Coronary artery (tissue), 2 donors: ENCODE measurements around the gene NSD1.
"Not testable (repeated sequence)": the region's sequence is repeated elsewhere in the genome, so short reads cannot be mapped to it uniquely, and the experiment has no call there.

Source experiments
- DNase-seq: peaks from one replicate; pipeline ENCODE4 v3.0.0-alpha.2; 2017; ENCODE audit warnings: low spot score
- H3K27ac ChIP-seq, 2 donors: fragments of 200-600 bp; sonication (generic); one replicate each; pipeline ENCODE4 v1.5.1; 2016 to 2019
- H3K4me3 ChIP-seq: fragments of 200-600 bp; sonication (generic); 2 replicates; pipeline ENCODE4 v1.5.1; 2016; ENCODE audit warnings: mild to moderate bottlenecking, moderate library complexity
- TF ChIP-seq, protein P1 (sequence below): fragments of 200-600 bp; sonication (generic); IDR thresholded peaks from one replicate; pipeline ENCODE4 v1.5.1; 2019; ENCODE audit warnings: antibody characterized with exemption

Gene NSD1

DNA sequence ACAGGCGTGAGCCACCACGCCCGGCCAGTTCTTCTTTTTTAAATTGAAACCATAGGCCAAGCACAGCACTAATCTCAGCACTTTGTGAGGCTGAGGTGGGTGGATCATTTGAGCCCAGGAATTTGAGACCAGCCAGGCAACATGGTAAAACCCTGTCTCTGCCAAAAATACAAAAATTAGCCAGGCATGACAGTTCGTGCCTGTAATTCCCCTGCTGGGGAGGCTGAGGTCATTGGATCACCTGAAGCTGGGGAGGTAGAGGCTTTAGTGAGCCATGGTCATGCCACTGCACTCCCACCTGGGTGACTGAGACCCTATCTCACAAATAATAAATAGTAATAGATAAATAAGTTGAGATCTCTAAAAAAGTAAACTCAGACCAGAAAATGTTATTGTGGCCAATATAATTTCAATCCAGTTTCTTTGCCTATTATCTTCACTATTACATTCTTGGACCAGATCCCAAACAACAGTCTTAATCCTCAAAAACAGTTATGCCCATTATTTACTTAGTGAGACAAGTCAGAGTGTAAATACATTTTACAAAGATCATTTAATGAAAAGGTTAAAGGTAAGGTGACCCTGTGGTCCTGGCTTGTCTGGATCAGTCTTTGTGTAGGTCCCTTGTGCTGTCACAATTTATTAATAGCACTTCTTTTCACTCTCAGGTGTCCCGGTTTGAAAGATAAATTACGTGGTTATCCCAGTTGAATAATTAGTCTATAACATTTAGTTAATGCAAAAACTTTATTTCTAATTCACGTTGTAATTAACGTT lies 116.4 kb downstream of the NSD1 start:
- no peak overlapping the region for H3K27ac ChIP-seq
- TF ChIP-seq, protein P1, sequence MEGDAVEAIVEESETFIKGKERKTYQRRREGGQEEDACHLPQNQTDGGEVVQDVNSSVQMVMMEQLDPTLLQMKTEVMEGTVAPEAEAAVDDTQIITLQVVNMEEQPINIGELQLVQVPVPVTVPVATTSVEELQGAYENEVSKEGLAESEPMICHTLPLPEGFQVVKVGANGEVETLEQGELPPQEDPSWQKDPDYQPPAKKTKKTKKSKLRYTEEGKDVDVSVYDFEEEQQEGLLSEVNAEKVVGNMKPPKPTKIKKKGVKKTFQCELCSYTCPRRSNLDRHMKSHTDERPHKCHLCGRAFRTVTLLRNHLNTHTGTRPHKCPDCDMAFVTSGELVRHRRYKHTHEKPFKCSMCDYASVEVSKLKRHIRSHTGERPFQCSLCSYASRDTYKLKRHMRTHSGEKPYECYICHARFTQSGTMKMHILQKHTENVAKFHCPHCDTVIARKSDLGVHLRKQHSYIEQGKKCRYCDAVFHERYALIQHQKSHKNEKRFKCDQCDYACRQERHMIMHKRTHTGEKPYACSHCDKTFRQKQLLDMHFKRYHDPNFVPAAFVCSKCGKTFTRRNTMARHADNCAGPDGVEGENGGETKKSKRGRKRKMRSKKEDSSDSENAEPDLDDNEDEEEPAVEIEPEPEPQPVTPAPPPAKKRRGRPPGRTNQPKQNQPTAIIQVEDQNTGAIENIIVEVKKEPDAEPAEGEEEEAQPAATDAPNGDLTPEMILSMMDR, result no peak
- no peak overlapping the region for H3K4me3 ChIP-seq
- no peak for DNase-seq

DNA sequence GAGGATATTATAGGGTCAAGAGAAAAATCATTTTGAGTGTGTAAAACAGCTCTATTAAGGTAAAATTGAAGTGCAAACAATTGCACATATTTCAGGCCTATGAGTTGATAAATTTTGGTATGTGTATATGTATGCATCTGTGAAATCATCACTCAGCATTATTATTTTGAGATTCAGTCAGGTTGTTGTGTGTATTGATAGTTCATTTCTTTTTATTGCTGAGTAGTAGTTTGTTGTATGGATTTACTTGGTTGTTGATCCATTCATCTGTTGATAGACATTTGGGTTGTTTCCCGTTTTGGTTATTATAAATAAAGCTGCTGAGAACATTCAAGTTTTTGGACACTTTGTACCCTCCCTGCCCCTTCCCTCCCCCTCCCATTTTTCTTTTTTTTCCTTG lies 119.7 kb downstream of the NSD1 start:
- Histone ChIP-seq H3K4me3 (no peak overlapping the region), H3K27ac (no peak overlapping the region)
- TF ChIP-seq, protein P1, result no peak
- DNase-seq, result no peak

DNA sequence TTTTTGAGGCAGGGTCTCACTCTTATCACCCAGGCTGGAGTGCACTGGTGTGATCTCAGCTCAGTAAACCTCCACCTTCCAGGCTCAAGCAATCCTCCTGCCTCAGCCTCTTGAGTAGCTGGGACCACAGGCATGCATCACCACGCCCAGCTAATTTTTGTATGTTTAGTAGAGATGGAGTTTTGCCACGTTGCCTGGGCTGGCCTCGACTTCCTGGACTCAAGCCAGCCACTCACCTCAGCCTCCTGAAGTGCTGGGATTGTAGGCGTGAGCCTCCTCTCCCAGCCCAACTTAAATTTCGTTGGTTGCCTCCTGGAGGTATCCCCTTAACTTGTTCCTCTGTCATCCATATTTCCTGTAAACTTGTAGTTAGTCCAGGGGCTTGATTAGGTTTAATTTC lies 122.7 kb downstream of the NSD1 start:
- TF ChIP-seq, protein P1, result no peak
- H3K27ac ChIP-seq, result no peak overlapping the region
- no peak overlapping the region for H3K4me3 ChIP-seq
- DNase-seq, result no peak

DNA sequence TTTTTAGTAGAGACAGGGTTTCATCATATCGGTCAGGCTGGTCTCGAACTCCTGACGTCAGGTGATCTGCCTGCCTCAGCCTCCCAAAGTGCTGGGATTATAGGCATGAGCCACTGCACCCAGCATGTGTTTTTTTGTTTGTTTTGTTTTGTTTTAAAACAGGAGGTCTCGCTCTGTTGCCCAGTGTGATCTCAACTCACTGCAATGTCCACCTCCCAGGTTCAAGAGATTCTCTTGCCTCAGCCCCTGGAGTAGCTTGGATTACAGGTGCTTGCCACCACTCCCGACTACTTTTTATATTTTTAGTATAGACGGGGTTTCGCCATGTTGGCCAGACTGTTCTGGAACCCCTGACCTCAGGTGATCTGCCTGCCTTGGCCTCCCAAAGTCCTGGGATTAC lies 125.1 kb downstream of the NSD1 start:
- not testable (repeated sequence) for H3K27ac ChIP-seq, H3K4me3 ChIP-seq, DNase-seq

DNA sequence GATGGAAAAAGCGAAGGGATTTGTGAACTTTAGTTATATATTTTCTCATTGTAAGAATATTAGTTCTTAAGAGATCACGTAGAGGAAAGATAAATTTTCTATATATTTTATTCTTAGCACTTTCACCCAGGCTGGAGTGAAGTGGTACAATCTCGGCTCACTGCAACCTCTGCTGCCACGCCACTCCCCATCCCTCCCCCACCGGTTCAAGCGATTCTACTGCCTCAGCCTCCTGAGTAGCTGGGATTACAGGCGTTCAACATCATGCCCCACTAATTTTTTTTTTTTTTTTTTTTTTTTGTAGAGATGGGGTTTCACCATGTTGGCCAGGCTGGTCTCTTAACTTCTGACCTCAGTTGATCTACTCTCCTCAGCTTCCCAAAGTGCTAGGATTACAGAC lies 127.4 kb downstream of the NSD1 start:
- TF ChIP-seq, protein P1, result no peak
- no peak overlapping the region for H3K4me3 ChIP-seq
- DNase-seq, result no peak
- H3K27ac ChIP-seq, result no peak overlapping the region

DNA sequence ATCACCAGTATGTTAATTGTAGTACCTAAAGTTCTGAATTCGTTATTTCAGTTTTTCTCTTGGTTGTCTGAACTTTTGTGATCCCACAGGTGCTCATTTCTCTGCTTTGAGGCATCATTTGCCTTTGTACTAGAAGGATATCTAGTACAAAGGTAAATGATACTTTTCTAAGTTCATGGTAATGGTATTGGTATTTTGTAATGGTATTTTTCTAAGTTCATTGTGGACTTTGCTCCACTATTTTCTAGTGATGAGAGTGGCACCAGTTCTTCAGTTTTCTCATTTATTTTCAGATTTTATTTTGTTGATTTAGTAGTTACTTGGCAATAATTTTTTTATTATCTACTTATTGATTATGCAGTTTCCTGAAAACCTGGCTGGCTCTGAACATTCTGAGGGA lies 127.9 kb downstream of the NSD1 start:
- Histone ChIP-seq H3K4me3 (no peak overlapping the region), H3K27ac (no peak overlapping the region)
- TF ChIP-seq, protein P1, result no peak
- no peak for DNase-seq

DNA sequence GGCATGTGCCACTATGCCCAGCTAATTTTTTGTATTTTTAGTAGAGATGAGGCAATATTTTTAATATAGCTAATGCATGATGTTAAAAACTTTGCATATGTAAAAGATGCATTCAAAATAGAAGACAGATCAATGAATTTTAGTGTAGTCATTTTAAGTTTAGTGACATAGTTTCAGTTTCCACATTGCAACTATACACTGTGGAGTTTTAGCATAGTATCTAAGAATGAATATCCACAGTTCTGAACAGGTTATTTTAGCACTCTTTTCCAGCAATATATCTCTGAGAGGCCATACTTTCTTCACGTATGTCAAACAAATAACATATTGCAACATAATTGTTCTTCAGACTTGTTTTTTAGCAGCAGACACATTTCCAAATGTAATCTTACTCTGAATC lies 130.6 kb downstream of the NSD1 start:
- Histone ChIP-seq H3K27ac (no peak overlapping the region), H3K4me3 (no peak overlapping the region)
- no peak for DNase-seq
- TF ChIP-seq, protein P1, result no peak
